Adrenal gland (tissue), 5 donors: Measurements from ENCODE around the gene SIN3A.
A peak's percentile ranks its signal among the peaks of the same experiment; 100 is the strongest.

ENCODE experiments used
- POLR2A ChIP-seq, 2 donors: fragments of 450-650 bp; IDR thresholded peaks; one replicate each; pipeline ENCODE4 v1.6.1; 2017; ENCODE audit warnings: antibody characterized with exemption in 2 of 2, mild to moderate bottlenecking in 2 of 2, moderate library complexity in 1 of 2
- TF ChIP-seq, protein P1 (sequence below), 6 experiments: fragments of 450-650 bp in 4 of 6; fragments of 200-600 bp in 2 of 6; sonication (generic) in 1 of 6; IDR thresholded peaks; 1 replicate in 5 of 6; 2 replicates in 1 of 6; pipeline versions ENCODE4 v1.5.1 to v1.8.0; 2016 to 2021; ENCODE audit warnings: antibody characterized with exemption in 6 of 6, mild to moderate bottlenecking in 2 of 6, moderate library complexity in 1 of 6
- donor health status: DM: no; HTN: no; CAD: no.

DNA sequence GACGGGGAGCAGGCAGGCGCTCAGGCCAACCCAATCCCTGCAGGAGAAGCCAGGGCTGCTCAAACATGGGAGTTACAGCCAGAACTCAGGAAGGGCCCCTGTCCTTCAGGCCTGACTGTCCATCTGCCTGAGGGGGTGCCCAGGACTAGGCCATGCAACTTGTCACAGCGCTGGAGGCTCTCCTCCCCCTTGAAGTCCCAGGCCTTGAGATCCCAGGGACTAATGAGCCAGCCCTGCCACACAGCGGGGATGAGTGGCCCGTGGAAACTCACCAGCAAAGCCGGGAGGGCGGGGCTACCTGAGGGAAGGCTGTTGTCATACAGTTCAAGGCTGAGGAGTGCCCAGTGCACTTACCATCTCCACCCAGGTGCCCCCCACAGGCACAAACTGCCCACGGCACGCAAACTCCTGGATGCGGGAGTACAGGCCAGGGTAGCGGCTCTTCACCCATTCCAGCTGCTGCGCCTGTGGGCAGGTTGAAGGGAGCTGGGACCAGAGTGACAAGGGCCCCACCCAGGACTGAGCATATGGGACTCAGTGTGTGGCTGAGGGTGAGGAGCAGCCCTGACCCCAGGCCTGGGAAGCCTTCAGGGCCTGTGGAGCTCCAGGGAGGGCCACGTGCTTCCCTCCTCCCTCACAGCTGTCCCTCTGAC lies 89.4 kb downstream of the SIN3A start:
- TF ChIP-seq, protein P1, sequence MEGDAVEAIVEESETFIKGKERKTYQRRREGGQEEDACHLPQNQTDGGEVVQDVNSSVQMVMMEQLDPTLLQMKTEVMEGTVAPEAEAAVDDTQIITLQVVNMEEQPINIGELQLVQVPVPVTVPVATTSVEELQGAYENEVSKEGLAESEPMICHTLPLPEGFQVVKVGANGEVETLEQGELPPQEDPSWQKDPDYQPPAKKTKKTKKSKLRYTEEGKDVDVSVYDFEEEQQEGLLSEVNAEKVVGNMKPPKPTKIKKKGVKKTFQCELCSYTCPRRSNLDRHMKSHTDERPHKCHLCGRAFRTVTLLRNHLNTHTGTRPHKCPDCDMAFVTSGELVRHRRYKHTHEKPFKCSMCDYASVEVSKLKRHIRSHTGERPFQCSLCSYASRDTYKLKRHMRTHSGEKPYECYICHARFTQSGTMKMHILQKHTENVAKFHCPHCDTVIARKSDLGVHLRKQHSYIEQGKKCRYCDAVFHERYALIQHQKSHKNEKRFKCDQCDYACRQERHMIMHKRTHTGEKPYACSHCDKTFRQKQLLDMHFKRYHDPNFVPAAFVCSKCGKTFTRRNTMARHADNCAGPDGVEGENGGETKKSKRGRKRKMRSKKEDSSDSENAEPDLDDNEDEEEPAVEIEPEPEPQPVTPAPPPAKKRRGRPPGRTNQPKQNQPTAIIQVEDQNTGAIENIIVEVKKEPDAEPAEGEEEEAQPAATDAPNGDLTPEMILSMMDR (IDR thresholded peaks at IDR 0.05), result peak in 4 of 6 experiments; percentile 12 to 29 (median 23)
- TF ChIP-seq POLR2A (IDR thresholded peaks at IDR 0.05), result peak in 1 of 2 donors; percentile 63
